ENCODE results near the gene RARRES2. TPM values are rescaled to one million over a fixed set of nuclear protein-coding genes. Genes with fewer than 3 reads are reported as not detected.
"Not testable (repeated sequence)": the region's sequence is repeated elsewhere in the genome, so short reads cannot be mapped to it uniquely, and the experiment has no call there.

The RARRES2 gene
- polyA plus RNA-seq, 1 of the 3 experiments (the other 2 are of a cell fraction), result 0.43 TPM

- H3F3A ChIP-seq (replicated peaks; ENCODE audit: insufficient read depth); H3K4me2 ChIP-seq; H2AFZ ChIP-seq (ENCODE audit: low read depth); H3K9ac ChIP-seq; H3K9me3 ChIP-seq; H3K9me2 ChIP-seq; H3K36me3 ChIP-seq (replicated peaks in 1 of 2; ENCODE audit: control insufficient read depth in 1 of 2, insufficient read depth in 2 of 2, low read length in 1 of 2); POLR2A ChIA-PET; H3K27ac ChIP-seq (ENCODE audit: low read depth in 2 of 2, low read length in 1 of 2); DNase-seq; H3K4me3 ChIP-seq (ENCODE audit: low read depth in 2 of 2, low read length in 1 of 2); H3K79me2 ChIP-seq (ENCODE audit: insufficient read depth); H3K27me3 ChIP-seq (ENCODE audit: insufficient read depth); H4K20me1 ChIP-seq (ENCODE audit: insufficient read depth); H3K4me1 ChIP-seq (ENCODE audit: control insufficient read depth in 1 of 2, insufficient read depth in 2 of 2, low read depth in 1 of 2, low read length in 1 of 2): not testable (repeated sequence)
- WGBS (ENCODE audit: low lambda C conversion rate), result 56% methylated on average over 7 of the region's 7 CpGs
- TF ChIP-seq NFIC (IDR thresholded peaks at IDR 0.05; ENCODE audit: borderline replicate concordance) (peak; percentile 53), EP300 (IDR thresholded peaks at IDR 0.05; ENCODE audit: borderline replicate concordance in 1 of 2, low read depth in 1 of 2, low read length in 1 of 2) (peak in 1 of 2 experiments; percentile 12; a peak in 1 of 4 replicates), TCF12 (IDR thresholded peaks at IDR 0.05) (peak; percentile 63), PBX3 (IDR thresholded peaks at IDR 0.05) (peak; percentile 37; the same call in 1 of the 2 replicates)
- CTCF ChIA-PET, result interaction anchor here (1.2 to 1.7 kb wide), 2 partner anchors 10 to 26 kb away, joined by 4 read pairs; partner anchors contain the start of genes ACTR3C and LRRC61
These were observed 28.6 kb downstream of the RARRES2 start for GRCh38 chr7:150312649-150313366.

- H3K79me2 ChIP-seq (ENCODE audit: insufficient read depth), result no peaks in the 10 kb centered on the region
- H3K4me1 ChIP-seq (ENCODE audit: control insufficient read depth in 1 of 2, insufficient read depth in 2 of 2, low read depth in 1 of 2, low read length in 1 of 2), result no peaks in the 10 kb centered on the region
- H2AFZ ChIP-seq (ENCODE audit: low read depth), result no peak overlapping the region
- no peaks in the 10 kb centered on the region for H3K9me2 ChIP-seq
- no peaks in the 10 kb centered on the region for H3K36me3 ChIP-seq (replicated peaks in 1 of 2; ENCODE audit: control insufficient read depth in 1 of 2, insufficient read depth in 2 of 2, low read length in 1 of 2)
- no peak for DNase-seq
- H3K27me3 ChIP-seq (ENCODE audit: insufficient read depth), result no peaks in the 10 kb centered on the region; the same call in 1 of the 2 replicates
- no peaks in the 10 kb centered on the region for H4K20me1 ChIP-seq (ENCODE audit: insufficient read depth)
- H3K4me2 ChIP-seq, result no peak overlapping the region
- CTCF ChIA-PET, result interaction anchor here (1.7 kb wide), 1 partner anchor 25 kb away, joined by 4 read pairs; no protein-coding TSS in a partner anchor
- no peak for TF ChIP-seq SIN3A (IDR thresholded peaks at IDR 0.05; ENCODE audit: borderline replicate concordance, low read depth, low read length)
- TF ChIP-seq MAX (IDR thresholded peaks at IDR 0.05; ENCODE audit: low read depth), result no peak
- 72% methylated on average over 5 of the region's 5 CpGs for WGBS (ENCODE audit: low lambda C conversion rate)
- H3K9ac ChIP-seq, result no peak overlapping the region
- no peak overlapping the region for H3K27ac ChIP-seq (ENCODE audit: low read depth in 2 of 2, low read length in 1 of 2)
- H3K9me3 ChIP-seq, result no peaks in the 10 kb centered on the region
- no peaks in the 10 kb centered on the region for H3F3A ChIP-seq (replicated peaks; ENCODE audit: insufficient read depth)
- no peak overlapping the region for H3K4me3 ChIP-seq (ENCODE audit: low read depth in 2 of 2, low read length in 1 of 2)
- POLR2A ChIA-PET, result no interaction called here
These were observed 29.7 kb downstream of the RARRES2 start for GRCh38 chr7:150311711-150312110.

- ChIA-PET POLR2A (no interaction called here), CTCF (interaction anchor here (1.7 kb wide), 1 partner anchor 25 kb away, joined by 4 read pairs; no protein-coding TSS in a partner anchor)
- Histone ChIP-seq H3K36me3 (replicated peaks in 1 of 2; ENCODE audit: control insufficient read depth in 1 of 2, insufficient read depth in 2 of 2, low read length in 1 of 2) (no peaks in the 10 kb centered on the region), H3K79me2 (ENCODE audit: insufficient read depth) (no peaks in the 10 kb centered on the region), H3K27ac (ENCODE audit: low read depth in 2 of 2, low read length in 1 of 2) (no peak overlapping the region), H3K4me2 (no peak overlapping the region), H3K4me1 (ENCODE audit: control insufficient read depth in 1 of 2, insufficient read depth in 2 of 2, low read depth in 1 of 2, low read length in 1 of 2) (no peaks in the 10 kb centered on the region), H3K4me3 (ENCODE audit: low read depth in 2 of 2, low read length in 1 of 2) (no peak overlapping the region), H3K9me2 (no peaks in the 10 kb centered on the region), H3K27me3 (ENCODE audit: insufficient read depth) (no peaks in the 10 kb centered on the region; the same call in 1 of the 2 replicates), H3K9ac (no peak overlapping the region), H3F3A (replicated peaks; ENCODE audit: insufficient read depth) (no peaks in the 10 kb centered on the region), H3K9me3 (no peaks in the 10 kb centered on the region), H4K20me1 (ENCODE audit: insufficient read depth) (no peaks in the 10 kb centered on the region), H2AFZ (ENCODE audit: low read depth) (no peak overlapping the region)
- DNase-seq, result no peak
- WGBS (ENCODE audit: low lambda C conversion rate), result 61% methylated on average over 4 of the region's 4 CpGs
- TF ChIP-seq CTCF (IDR thresholded peaks at IDR 0.05) (no peak), EZH2phosphoT487 (IDR thresholded peaks at IDR 0.05; ENCODE audit: borderline replicate concordance, low read depth) (no peak), MEF2A (IDR thresholded peaks at IDR 0.05; ENCODE audit: borderline replicate concordance, low read depth) (no peak), PBX3 (IDR thresholded peaks at IDR 0.05) (no peak), CHD2 (IDR thresholded peaks at IDR 0.05; ENCODE audit: low read length, partially characterized antibody) (no peak), SMC3 (IDR thresholded peaks at IDR 0.05; ENCODE audit: low read depth, low read length) (no peak), GATA2 (CRISPR knock-in tag; IDR thresholded peaks at IDR 0.05) (no peak), TAF1 (IDR thresholded peaks at IDR 0.05; ENCODE audit: borderline replicate concordance, low read depth, low read length) (no peak), ELF1 (IDR thresholded peaks at IDR 0.05) (no peak), FOSL2 (IDR thresholded peaks at IDR 0.05; ENCODE audit: borderline replicate concordance, low read depth) (no peak), IRF3 (IDR thresholded peaks at IDR 0.05; ENCODE audit: low read depth, low read length) (no peak)
These were observed 30.3 kb downstream of the RARRES2 start for GRCh38 chr7:150311146-150311545.

All from SK-N-SH (cell line).